GM12891 (cell line): ENCODE data around the gene MAPK13.

ENCODE experiments used
- PAX5 ChIP-seq: IDR thresholded peaks from 2 replicates; pipeline ENCODE4 v1.6.1; 2011; ENCODE audit warnings: low read length, moderate library complexity, mild to moderate bottlenecking; ENCODE audit not compliant: insufficient read depth, severe bottlenecking
- POLR2A ChIP-seq: IDR thresholded peaks from 2 replicates; pipeline ENCODE4 v1.6.1; 2011; ENCODE audit warnings: low read depth, low read length, control low read depth
- POLR2AphosphoS5 ChIP-seq: IDR thresholded peaks from 2 replicates; pipeline ENCODE4 v1.6.1; 2011; ENCODE audit warnings: low read depth, low read length, control low read depth
- POU2F2 ChIP-seq: IDR thresholded peaks from 2 replicates; pipeline ENCODE4 v1.6.1; 2011; ENCODE audit warnings: low read depth, mild to moderate bottlenecking, control low read depth, low read length, moderate library complexity
- SPI1 ChIP-seq: IDR thresholded peaks from 2 replicates; pipeline ENCODE4 v1.6.1; 2011; ENCODE audit warnings: low read depth, low read length, control low read depth
- TAF1 ChIP-seq: IDR thresholded peaks from 2 replicates; pipeline ENCODE4 v1.6.1; 2011; ENCODE audit warnings: low read depth, low read length, control low read depth

- TF ChIP-seq POLR2A (no peak), PAX5 (no peak), POLR2AphosphoS5 (no peak), TAF1 (no peak), SPI1 (no peak), POU2F2 (no peak)
Observed at GRCh38 chr6:36113703-36114102, 16.6 kb upstream of the MAPK13 start.
